Keratinocyte (primary cell): ENCODE results near the gene KCNT2.

Source experiments
- CTCF ChIP-seq, 3 experiments: IDR thresholded peaks in 1 of 3; conservative IDR thresholded peaks in 1 of 3; optimal IDR thresholded peaks in 1 of 3; 2 replicates in 2 of 3; 3 replicates in 1 of 3; pipeline versions ENCODE3 to v1.5.1; 2011; ENCODE audit warnings: low read length in 3 of 3, mild to moderate bottlenecking in 3 of 3, moderate library complexity in 2 of 3, control low read depth in 1 of 3, inconsistent platforms in 1 of 3; ENCODE audit not compliant: insufficient read depth in 2 of 3; ENCODE audit errors: extremely low read depth in 1 of 3
- EZH2 ChIP-seq: IDR thresholded peaks from one replicate; pipeline ENCODE4 v1.6.1; 2012; ENCODE audit warnings: inconsistent platforms, mild to moderate bottlenecking, low read length, moderate library complexity

GRCh38 chr1:196459383-196459782 is 148.9 kb downstream of the KCNT2 start:
- TF ChIP-seq CTCF (optimal IDR thresholded peaks at IDR 0.05 in 1 of 3, IDR thresholded peaks at IDR 0.05 in 1 of 3, conservative IDR thresholded peaks at IDR 0.05 in 1 of 3; ENCODE audit: extremely low read depth in 1 of 3, insufficient read depth in 2 of 3, low read length in 3 of 3) (no peak), EZH2 (no peak)
